ENCODE results near the gene TMEM167A. TPM values are rescaled to one million over a fixed set of nuclear protein-coding genes. Genes with fewer than 3 reads are reported as not detected.

Gene TMEM167A
- total and polyA plus RNA-seq, 2 of the 8 experiments (the other 6 are each of a cell fraction or from before 2014, with no cell fraction given), result 50.6 to 178 TPM

- Histone ChIP-seq H3K36me3 (ENCODE audit: control insufficient read depth in 2 of 4, insufficient read depth in 4 of 4, low read length in 3 of 4) (no peaks in the 10 kb centered on the region), H3K79me2 (ENCODE audit: control insufficient read depth in 1 of 2, insufficient read depth in 2 of 2, low read length in 2 of 2) (no peaks in the 10 kb centered on the region), H4K8ac (ENCODE audit: extremely low read depth, insufficient read depth, low read length) (no peak overlapping the region), H2BK15ac (ENCODE audit: low read length) (no peak overlapping the region), H2BK5ac (ENCODE audit: low read depth, low read length) (no peak overlapping the region), H3K18ac (ENCODE audit: extremely low read depth, low read length) (no peak overlapping the region), H3K27ac (ENCODE audit: low read depth, low read length) (no peak overlapping the region), H3K4me2 (ENCODE audit: insufficient read depth in 1 of 2, low read depth in 2 of 2, low read length in 2 of 2) (no peak overlapping the region), H3K9ac (replicated peaks in 1 of 4; ENCODE audit: extremely low read depth in 1 of 4, low read depth in 3 of 4, low read length in 3 of 4) (no peak overlapping the region), H2BK20ac (ENCODE audit: low read length) (no peak overlapping the region), H4K91ac (replicated peaks; ENCODE audit: insufficient read length, low read length) (no peak overlapping the region), H3K4me3 (ENCODE audit: extremely low read depth in 1 of 4, insufficient read depth in 2 of 4, low read depth in 3 of 4, low read length in 4 of 4) (no peak overlapping the region), H3K4ac (replicated peaks; ENCODE audit: insufficient read length, low read depth, low read length) (no peak overlapping the region), H3K9me3 (ENCODE audit: insufficient read depth in 2 of 2, low read depth in 1 of 2, low read length in 1 of 2) (no peaks in the 10 kb centered on the region), H2AK5ac (ENCODE audit: low read depth, low read length) (no peak overlapping the region), H4K20me1 (replicated peaks in 1 of 2; ENCODE audit: control insufficient read depth in 1 of 2, insufficient read depth in 2 of 2, low read length in 2 of 2) (no peaks in the 10 kb centered on the region), H3K27me3 (replicated peaks in 1 of 4; ENCODE audit: control insufficient read depth in 3 of 4, extremely low read depth in 1 of 4, insufficient read depth in 3 of 4, low read length in 3 of 4) (no peaks in the 10 kb centered on the region), H2AFZ (ENCODE audit: low read length) (no peak overlapping the region), H2BK12ac (ENCODE audit: low read depth, low read length) (no peak overlapping the region), H3K23ac (ENCODE audit: insufficient read length) (no peak overlapping the region), H2BK120ac (replicated peaks; ENCODE audit: low read depth, low read length) (no peak overlapping the region), H3K23me2 (ENCODE audit: low read depth, low read length) (no peaks in the 10 kb centered on the region), H4K5ac (ENCODE audit: insufficient read length, low read depth, low read length) (no peak overlapping the region), H3K14ac (ENCODE audit: insufficient read length) (no peak overlapping the region), H3K4me1 (replicated peaks in 1 of 4; ENCODE audit: control insufficient read depth in 3 of 4, insufficient read depth in 4 of 4, low read length in 3 of 4) (no peaks in the 10 kb centered on the region), H3K79me1 (ENCODE audit: low read depth, low read length) (no peaks in the 10 kb centered on the region), H3K56ac (replicated peaks; ENCODE audit: insufficient read length, low read depth, low read length) (no peak overlapping the region)
- ChIA-PET POLR2A (ENCODE audit: partially characterized antibody) (no interaction called here), CTCF (ENCODE audit: partially characterized antibody) (interaction anchor here (0.9 kb wide), 1 partner anchor 8 kb away, joined by 3 read pairs; no protein-coding TSS in a partner anchor)
- WGBS, 2 experiments (ENCODE audit: extremely low coverage in 1 of 2, insufficient coverage in 1 of 2, insufficient read length in 1 of 2, insufficient replicate concordance in 2 of 2, low coverage in 1 of 2, low lambda C conversion rate in 2 of 2, missing lambda C conversion rate in 1 of 2), result 84% methylated on average over 7 of the region's 7 CpGs; no CpG with 5 or more reads in 1 of the 2 experiments
- FAIRE-seq (no peak), DNase-seq (ENCODE audit: low read depth in 1 of 2, low spot score in 2 of 2) (no peak)
Measured at GRCh38 chr5:83125560-83125959, 48.4 kb upstream of the TMEM167A start.

Data from H1 (cell line).